ENCODE measurements around the gene DDC. TPM values are rescaled to one million over a fixed set of nuclear protein-coding genes. Genes with fewer than 3 reads are reported as not detected.

The DDC gene
- total RNA-seq, 3 donors from 2014 or later (not counting 1 experiment from before 2014, with no cell fraction given): not detected

DNA sequence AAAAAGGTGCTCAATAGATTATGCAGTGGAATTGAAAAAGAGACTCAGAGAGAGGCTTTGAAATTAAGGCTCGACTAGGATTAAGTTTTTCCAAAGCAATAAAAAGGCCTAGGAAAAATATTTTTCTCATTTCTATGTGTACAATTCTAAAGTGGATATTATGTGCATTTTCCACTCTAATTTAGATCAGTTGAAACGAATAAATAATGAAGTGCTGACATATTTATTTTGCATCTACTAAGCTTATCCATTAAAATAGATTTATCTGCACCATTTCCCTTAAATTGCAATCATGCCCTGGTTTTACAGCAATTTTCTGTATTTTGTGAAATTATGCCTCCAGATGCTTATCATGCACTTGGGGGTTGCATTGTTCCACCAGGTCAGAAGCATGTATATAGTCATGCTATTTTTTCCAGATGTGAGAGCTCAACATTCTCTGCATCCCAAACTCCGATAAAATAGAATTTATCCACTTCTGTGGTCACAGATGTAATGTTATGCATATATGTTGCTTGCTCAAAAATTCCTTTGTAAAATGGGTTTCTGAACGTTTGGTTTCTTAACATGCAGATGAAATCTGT lies 133.4 kb downstream of the DDC start:
- Mint-ChIP-seq H3K9me3 (no peaks in the 10 kb centered on the region), H3K4me3 (no peak overlapping the region), H3K27me3 (ENCODE audit: low read depth in 2 of 2) (no peaks in the 10 kb centered on the region), H3K27ac (no peak overlapping the region), H3K4me1 (no peaks in the 10 kb centered on the region), H3K36me3 (no peaks in the 10 kb centered on the region)
- intact Hi-C loops (cut with micrococcal nuclease): no loop called here
- DNase-seq (no peak), ATAC-seq (no peak)
- Histone ChIP-seq H3K9me3 (ENCODE audit: control insufficient read depth, insufficient read depth, low read length) (no peaks in the 10 kb centered on the region), H3K27ac (ENCODE audit: low read length) (no peak overlapping the region), H3K4me1 (ENCODE audit: control insufficient read depth, insufficient read depth, low read length) (no peaks in the 10 kb centered on the region), H3K27me3 (ENCODE audit: control insufficient read depth, insufficient read depth, low read length) (no peaks in the 10 kb centered on the region), H3K4me3 (ENCODE audit: low read length) (no peak overlapping the region), H3K36me3 (ENCODE audit: control insufficient read depth, insufficient read depth, low read length) (no peaks in the 10 kb centered on the region)
- no CpG with 5 or more reads among the region's 4 CpGs for WGBS (ENCODE audit: insufficient coverage)
- TF ChIP-seq, protein P1, sequence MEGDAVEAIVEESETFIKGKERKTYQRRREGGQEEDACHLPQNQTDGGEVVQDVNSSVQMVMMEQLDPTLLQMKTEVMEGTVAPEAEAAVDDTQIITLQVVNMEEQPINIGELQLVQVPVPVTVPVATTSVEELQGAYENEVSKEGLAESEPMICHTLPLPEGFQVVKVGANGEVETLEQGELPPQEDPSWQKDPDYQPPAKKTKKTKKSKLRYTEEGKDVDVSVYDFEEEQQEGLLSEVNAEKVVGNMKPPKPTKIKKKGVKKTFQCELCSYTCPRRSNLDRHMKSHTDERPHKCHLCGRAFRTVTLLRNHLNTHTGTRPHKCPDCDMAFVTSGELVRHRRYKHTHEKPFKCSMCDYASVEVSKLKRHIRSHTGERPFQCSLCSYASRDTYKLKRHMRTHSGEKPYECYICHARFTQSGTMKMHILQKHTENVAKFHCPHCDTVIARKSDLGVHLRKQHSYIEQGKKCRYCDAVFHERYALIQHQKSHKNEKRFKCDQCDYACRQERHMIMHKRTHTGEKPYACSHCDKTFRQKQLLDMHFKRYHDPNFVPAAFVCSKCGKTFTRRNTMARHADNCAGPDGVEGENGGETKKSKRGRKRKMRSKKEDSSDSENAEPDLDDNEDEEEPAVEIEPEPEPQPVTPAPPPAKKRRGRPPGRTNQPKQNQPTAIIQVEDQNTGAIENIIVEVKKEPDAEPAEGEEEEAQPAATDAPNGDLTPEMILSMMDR (IDR thresholded peaks at IDR 0.05): no peak

DNA sequence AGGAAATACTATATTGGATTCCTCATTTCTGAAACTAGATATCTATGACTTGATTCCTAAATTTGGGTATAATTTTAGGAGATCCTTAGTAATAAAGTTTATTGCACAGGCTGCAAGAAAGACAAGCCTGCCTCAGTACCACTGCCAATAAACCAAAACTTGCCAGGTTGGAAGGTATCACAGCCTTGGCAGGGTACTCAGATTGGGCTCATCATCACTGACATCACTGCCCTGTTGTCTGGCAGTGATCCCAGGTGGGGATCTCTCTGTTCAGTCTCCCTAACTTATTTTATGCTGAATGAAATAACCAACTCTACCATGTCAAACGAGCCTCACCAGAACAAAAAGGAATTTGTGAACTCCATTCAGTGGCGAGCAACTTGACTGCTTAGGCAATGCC lies 133.9 kb downstream of the DDC start:
- H3K27me3 Mint-ChIP-seq (ENCODE audit: low read depth in 2 of 2): no peaks in the 10 kb centered on the region
- ATAC-seq (no peak), DNase-seq (no peak)
- no peaks in the 10 kb centered on the region for H3K36me3 Mint-ChIP-seq
- Histone ChIP-seq H3K27ac (ENCODE audit: low read length) (no peak overlapping the region), H3K4me1 (ENCODE audit: control insufficient read depth, insufficient read depth, low read length) (no peaks in the 10 kb centered on the region), H3K36me3 (ENCODE audit: control insufficient read depth, insufficient read depth, low read length) (no peaks in the 10 kb centered on the region), H3K9me3 (ENCODE audit: control insufficient read depth, insufficient read depth, low read length) (no peaks in the 10 kb centered on the region), H3K27me3 (ENCODE audit: control insufficient read depth, insufficient read depth, low read length) (no peaks in the 10 kb centered on the region), H3K4me3 (ENCODE audit: low read length) (no peak overlapping the region)
- H3K27ac Mint-ChIP-seq: no peak overlapping the region
- TF ChIP-seq, protein P1 (IDR thresholded peaks at IDR 0.05): no peak
- no peak overlapping the region for H3K4me3 Mint-ChIP-seq
- 89% methylated on average over 2 of the region's 2 CpGs for WGBS (ENCODE audit: insufficient coverage)
- no peaks in the 10 kb centered on the region for H3K4me1 Mint-ChIP-seq
- H3K9me3 Mint-ChIP-seq: no peaks in the 10 kb centered on the region
- intact Hi-C loops (cut with micrococcal nuclease): no loop called here

DNA sequence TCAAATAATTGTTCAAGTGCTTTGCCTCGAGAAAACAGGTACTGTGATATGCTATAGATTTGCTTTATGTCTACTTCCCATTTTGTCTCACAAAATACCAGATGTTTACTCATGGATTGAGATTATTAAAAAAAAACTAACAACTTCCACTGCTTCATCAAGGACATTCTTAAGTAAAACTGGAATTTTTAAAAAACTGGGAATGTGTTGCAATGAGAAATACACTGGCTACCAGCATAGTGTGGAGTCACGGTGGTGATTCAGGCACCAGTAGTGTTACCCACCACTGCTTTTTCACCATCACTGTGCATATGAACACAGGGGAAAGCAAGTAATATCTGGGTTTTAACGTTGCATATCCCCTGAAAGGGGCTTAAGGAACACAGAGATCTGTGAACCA lies 136.3 kb downstream of the DDC start:
- Histone ChIP-seq H3K27me3 (ENCODE audit: control insufficient read depth, insufficient read depth, low read length) (no peaks in the 10 kb centered on the region), H3K9me3 (ENCODE audit: control insufficient read depth, insufficient read depth, low read length) (no peaks in the 10 kb centered on the region), H3K27ac (ENCODE audit: low read length) (no peak overlapping the region), H3K4me3 (ENCODE audit: low read length) (no peak overlapping the region), H3K4me1 (ENCODE audit: control insufficient read depth, insufficient read depth, low read length) (no peaks in the 10 kb centered on the region), H3K36me3 (ENCODE audit: control insufficient read depth, insufficient read depth, low read length) (no peaks in the 10 kb centered on the region)
- intact Hi-C loops (cut with micrococcal nuclease): no loop called here
- H3K36me3 Mint-ChIP-seq: no peaks in the 10 kb centered on the region
- DNase-seq (no peak), ATAC-seq (no peak)
- H3K4me1 Mint-ChIP-seq: no peaks in the 10 kb centered on the region
- H3K4me3 Mint-ChIP-seq: no peak overlapping the region
- no peaks in the 10 kb centered on the region for H3K9me3 Mint-ChIP-seq
- H3K27me3 Mint-ChIP-seq (ENCODE audit: low read depth in 2 of 2): no peaks in the 10 kb centered on the region
- 87% methylated on average over 3 of the region's 3 CpGs for WGBS (ENCODE audit: insufficient coverage)
- TF ChIP-seq, protein P1 (IDR thresholded peaks at IDR 0.05): no peak
- H3K27ac Mint-ChIP-seq: no peak overlapping the region

DNA sequence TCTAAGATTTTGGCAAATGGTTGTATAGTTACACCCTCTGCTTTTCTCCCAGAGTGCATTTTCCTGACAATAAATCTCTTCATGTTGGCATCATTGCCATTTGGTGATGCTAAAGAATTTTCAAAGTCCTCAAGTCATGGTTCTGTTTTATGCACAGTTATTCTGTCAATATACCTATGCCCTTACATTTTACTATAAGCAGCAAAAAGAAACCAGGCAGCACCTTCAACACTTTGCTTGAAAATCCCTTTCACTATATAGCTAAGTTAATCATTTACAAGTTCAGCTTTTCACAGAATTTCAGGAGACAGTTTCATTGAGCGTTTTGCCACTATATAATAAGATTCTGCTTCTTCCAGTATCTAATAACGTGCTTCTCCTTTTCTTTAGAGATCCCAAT lies 137.7 kb downstream of the DDC start:
- no peak overlapping the region for H3K27ac Mint-ChIP-seq
- 81% methylated on average over 2 of the region's 2 CpGs for WGBS (ENCODE audit: insufficient coverage)
- H3K9me3 Mint-ChIP-seq: no peaks in the 10 kb centered on the region
- no peaks in the 10 kb centered on the region for H3K4me1 Mint-ChIP-seq
- ATAC-seq: no peak
- Histone ChIP-seq H3K4me1 (ENCODE audit: control insufficient read depth, insufficient read depth, low read length) (no peaks in the 10 kb centered on the region), H3K9me3 (ENCODE audit: control insufficient read depth, insufficient read depth, low read length) (no peaks in the 10 kb centered on the region), H3K36me3 (ENCODE audit: control insufficient read depth, insufficient read depth, low read length) (no peaks in the 10 kb centered on the region), H3K4me3 (ENCODE audit: low read length) (no peak overlapping the region), H3K27ac (ENCODE audit: low read length) (no peak overlapping the region), H3K27me3 (ENCODE audit: control insufficient read depth, insufficient read depth, low read length) (no peaks in the 10 kb centered on the region)
- no peak for DNase-seq
- H3K4me3 Mint-ChIP-seq: no peak overlapping the region
- H3K36me3 Mint-ChIP-seq: no peaks in the 10 kb centered on the region
- TF ChIP-seq, protein P1 (IDR thresholded peaks at IDR 0.05): no peak
- intact Hi-C loops (cut with micrococcal nuclease): no loop called here
- H3K27me3 Mint-ChIP-seq (ENCODE audit: low read depth in 2 of 2): no peaks in the 10 kb centered on the region
